SU-DHL-6 (cell line): ENCODE measurements around the gene NPAS2.

ENCODE experiments used
- H2AFZ ChIP-seq: fragments of 200-600 bp; sonication (generic); 2 replicates; pipeline ENCODE4 v1.6.1; 2014; ENCODE audit warnings: low read depth, mild to moderate bottlenecking, moderate library complexity, mixed read lengths, antibody characterized with exemption, low read length; ENCODE audit not compliant: severe bottlenecking
- H3F3A ChIP-seq: fragments of 200-600 bp; shearing (Covaris generic); 2 replicates; pipeline ENCODE4 v1.6.0; 2016; ENCODE audit warnings: antibody characterized with exemption, mild to moderate bottlenecking; ENCODE audit not compliant: insufficient read depth
- H3K27ac ChIP-seq: fragments of 200-600 bp; sonication (generic); 2 replicates; pipeline ENCODE4 v1.5.1; 2016; ENCODE audit warnings: low read depth, mild to moderate bottlenecking, low read length, moderate library complexity, mixed read lengths
- H3K27me3 ChIP-seq: fragments of 200-600 bp; sonication (generic), shearing (Covaris generic); 2 replicates; pipeline ENCODE4 v1.6.0; 2014; ENCODE audit warnings: mild to moderate bottlenecking, low read length
- H3K36me3 ChIP-seq: fragments of 200-600 bp; sonication (generic); 2 replicates; pipeline ENCODE4 v1.6.1; 2014; ENCODE audit warnings: mild to moderate bottlenecking, low read length, mixed read lengths
- H3K4me2 ChIP-seq: fragments of 300-600, 200-600 bp; shearing (Covaris generic), sonication (generic); 2 replicates; pipeline ENCODE4 v1.6.0; 2014; ENCODE audit warnings: low read length, low read depth, mild to moderate bottlenecking; ENCODE audit not compliant: poor library complexity, severe bottlenecking
- H3K4me3 ChIP-seq: fragments of 200-600 bp; sonication (generic); 2 replicates; pipeline ENCODE4 v1.5.1; 2014; ENCODE audit warnings: antibody characterized with exemption, low read length, mild to moderate bottlenecking, mixed read lengths; ENCODE audit not compliant: insufficient read depth, poor library complexity, severe bottlenecking
- H3K79me2 ChIP-seq: fragments of 200-600 bp; sonication (generic); 2 replicates; pipeline ENCODE4 v1.6.1; 2014; ENCODE audit warnings: mild to moderate bottlenecking, low read length, moderate library complexity; ENCODE audit not compliant: insufficient read depth
- H3K9ac ChIP-seq: fragments of 200-600 bp; sonication (generic); 2 replicates; pipeline ENCODE4 v1.7.0; 2014; ENCODE audit warnings: mild to moderate bottlenecking, low read length
- H3K9me2 ChIP-seq: fragments of 200-600 bp; sonication (generic); replicated peaks from 2 replicates; pipeline ENCODE4 v1.6.1; 2014; ENCODE audit warnings: low read length; ENCODE audit not compliant: insufficient read depth
- H3K9me3 ChIP-seq: fragments of 200-600 bp; sonication (generic); 2 replicates; pipeline ENCODE4 v1.6.1; 2014; ENCODE audit warnings: low read length, mixed read lengths; ENCODE audit not compliant: insufficient read depth
- H4K20me1 ChIP-seq: fragments of 200-600 bp; sonication (generic); 2 replicates; pipeline ENCODE4 v1.6.1; 2014; ENCODE audit warnings: low read depth, mild to moderate bottlenecking, antibody characterized with exemption, low read length, moderate library complexity, mixed read lengths
- EZH2phosphoT487 ChIP-seq: fragments of 200-600 bp; sonication (generic), shearing (Covaris generic); conservative IDR thresholded peaks from 2 replicates; pipeline ENCODE4 v1.6.1; 2018; ENCODE audit warnings: mild to moderate bottlenecking, antibody characterized with exemption, low read length, moderate library complexity, mixed read lengths
- TF ChIP-seq, protein P1 (sequence below): fragments of 200-600 bp; sonication (generic); IDR thresholded peaks from one replicate; pipeline ENCODE4 v1.5.1; 2017; ENCODE audit warnings: antibody characterized with exemption, mild to moderate bottlenecking, low read length, moderate library complexity; ENCODE audit not compliant: insufficient read depth, poor library complexity, severe bottlenecking

NPAS2 gene

DNA sequence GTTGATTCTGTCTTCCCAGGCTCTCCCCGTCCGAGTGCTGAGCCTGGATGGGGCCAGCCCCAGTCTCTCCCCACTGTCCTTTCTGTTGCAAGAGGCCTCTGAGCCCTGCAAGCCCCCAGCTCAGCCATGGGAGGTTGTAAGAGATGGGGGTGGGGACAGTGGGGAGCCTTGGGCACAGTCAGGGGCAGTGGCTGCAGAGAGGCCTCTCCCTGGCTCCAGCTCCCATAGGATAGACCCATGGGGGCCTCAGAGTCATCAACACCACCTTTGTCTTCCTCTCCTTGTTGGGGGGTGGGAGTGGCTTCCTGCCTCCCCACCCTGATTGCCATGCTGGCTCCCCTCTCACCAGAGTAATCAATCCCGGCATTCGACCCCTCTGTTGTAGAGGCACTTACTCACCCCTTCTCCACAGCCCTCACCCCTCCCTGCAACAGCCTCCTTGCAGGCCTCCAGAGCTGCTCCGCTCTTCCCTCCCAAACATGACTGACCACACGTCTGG lies 37.5 kb upstream of the NPAS2 start:
- H3K27ac ChIP-seq, result no peak overlapping the region
- H3K79me2 ChIP-seq, result no peaks in the 10 kb centered on the region
- H3K27me3 ChIP-seq, result no peaks in the 10 kb centered on the region
- TF ChIP-seq, protein P1, sequence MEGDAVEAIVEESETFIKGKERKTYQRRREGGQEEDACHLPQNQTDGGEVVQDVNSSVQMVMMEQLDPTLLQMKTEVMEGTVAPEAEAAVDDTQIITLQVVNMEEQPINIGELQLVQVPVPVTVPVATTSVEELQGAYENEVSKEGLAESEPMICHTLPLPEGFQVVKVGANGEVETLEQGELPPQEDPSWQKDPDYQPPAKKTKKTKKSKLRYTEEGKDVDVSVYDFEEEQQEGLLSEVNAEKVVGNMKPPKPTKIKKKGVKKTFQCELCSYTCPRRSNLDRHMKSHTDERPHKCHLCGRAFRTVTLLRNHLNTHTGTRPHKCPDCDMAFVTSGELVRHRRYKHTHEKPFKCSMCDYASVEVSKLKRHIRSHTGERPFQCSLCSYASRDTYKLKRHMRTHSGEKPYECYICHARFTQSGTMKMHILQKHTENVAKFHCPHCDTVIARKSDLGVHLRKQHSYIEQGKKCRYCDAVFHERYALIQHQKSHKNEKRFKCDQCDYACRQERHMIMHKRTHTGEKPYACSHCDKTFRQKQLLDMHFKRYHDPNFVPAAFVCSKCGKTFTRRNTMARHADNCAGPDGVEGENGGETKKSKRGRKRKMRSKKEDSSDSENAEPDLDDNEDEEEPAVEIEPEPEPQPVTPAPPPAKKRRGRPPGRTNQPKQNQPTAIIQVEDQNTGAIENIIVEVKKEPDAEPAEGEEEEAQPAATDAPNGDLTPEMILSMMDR, result no peak
- no peak for TF ChIP-seq EZH2phosphoT487
- no peaks in the 10 kb centered on the region for H4K20me1 ChIP-seq
- no peak overlapping the region for H3K4me2 ChIP-seq
- no peaks in the 10 kb centered on the region for H3K36me3 ChIP-seq
- no peak overlapping the region for H3K9ac ChIP-seq
- no peaks in the 10 kb centered on the region for H3K9me3 ChIP-seq
- H2AFZ ChIP-seq, result no peak overlapping the region
- H3K9me2 ChIP-seq, result no peaks in the 10 kb centered on the region
- no peak overlapping the region for H3K4me3 ChIP-seq
- no peaks in the 10 kb centered on the region for H3F3A ChIP-seq

DNA sequence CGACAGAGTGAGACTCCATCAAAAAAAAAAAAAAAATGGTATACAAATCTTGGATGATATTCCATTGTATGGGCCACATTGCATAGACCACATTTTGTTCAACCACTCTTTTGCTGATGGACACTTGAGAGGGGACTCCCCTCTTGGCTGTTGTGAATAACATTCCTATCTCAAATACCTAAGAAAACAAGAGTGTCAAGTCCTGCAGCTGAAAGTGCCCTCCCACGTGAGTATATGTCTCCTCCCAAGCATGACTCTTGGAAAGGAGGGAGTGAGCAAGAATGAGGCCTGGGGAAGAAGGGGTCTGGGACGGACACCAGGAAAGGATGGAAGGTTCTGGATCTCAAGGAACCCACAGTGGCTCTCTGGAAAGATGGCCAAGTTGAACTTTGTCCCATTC lies 36.0 kb upstream of the NPAS2 start:
- Histone ChIP-seq H2AFZ (no peak overlapping the region), H3K9ac (no peak overlapping the region), H3K79me2 (no peaks in the 10 kb centered on the region), H4K20me1 (no peaks in the 10 kb centered on the region), H3K36me3 (no peaks in the 10 kb centered on the region), H3K4me3 (no peak overlapping the region), H3K9me2 (no peaks in the 10 kb centered on the region), H3F3A (no peaks in the 10 kb centered on the region), H3K27ac (no peak overlapping the region), H3K27me3 (no peaks in the 10 kb centered on the region), H3K4me2 (no peak overlapping the region), H3K9me3 (no peaks in the 10 kb centered on the region)
- no peak for TF ChIP-seq EZH2phosphoT487
- TF ChIP-seq, protein P1, result no peak

DNA sequence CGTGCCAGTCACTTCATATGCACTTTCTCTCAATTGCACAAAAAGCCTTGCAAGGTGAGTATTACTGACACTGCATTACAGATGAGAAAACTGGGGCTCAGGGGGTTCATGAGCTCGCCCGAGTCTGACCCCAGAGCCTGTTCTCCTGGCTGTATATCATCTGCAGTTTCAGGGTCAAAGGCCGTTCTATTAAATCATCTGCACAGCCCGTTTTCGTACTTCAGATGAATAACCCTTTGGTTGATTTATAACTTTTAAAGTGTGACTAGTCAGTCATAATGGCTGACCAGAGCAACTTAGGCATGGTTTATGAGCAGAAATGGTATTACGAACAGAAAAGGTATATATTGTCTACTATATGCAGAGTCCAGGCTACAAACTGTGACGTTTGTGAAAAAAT lies 35.3 kb upstream of the NPAS2 start:
- Histone ChIP-seq H3K9me2 (no peaks in the 10 kb centered on the region), H3K9me3 (no peaks in the 10 kb centered on the region), H3K27ac (no peak overlapping the region), H3K36me3 (no peaks in the 10 kb centered on the region), H3F3A (no peaks in the 10 kb centered on the region), H3K27me3 (no peaks in the 10 kb centered on the region), H3K79me2 (no peaks in the 10 kb centered on the region), H3K4me2 (no peak overlapping the region), H3K4me3 (no peak overlapping the region), H4K20me1 (no peaks in the 10 kb centered on the region), H3K9ac (no peak overlapping the region), H2AFZ (no peak overlapping the region)
- TF ChIP-seq, protein P1, result no peak
- no peak for TF ChIP-seq EZH2phosphoT487
